PC-9 (cell line): ENCODE data around the gene SLC6A3.

Experiments
- CTCF ChIP-seq: fragments of 200-600 bp; sonication (generic); conservative IDR thresholded peaks from 2 replicates; pipeline ENCODE4 v1.6.1; 2017; ENCODE audit warnings: mixed run types, antibody characterized with exemption, mild to moderate bottlenecking, moderate library complexity
- EZH2 ChIP-seq: fragments of 200-600 bp; sonication (generic); IDR thresholded peaks from 2 replicates; pipeline ENCODE4 v1.8.0; 2017; ENCODE audit warnings: antibody characterized with exemption, low read depth

GRCh38 chr5:1485579-1486118 is 40.4 kb upstream of the SLC6A3 start:
- TF ChIP-seq CTCF (no peak), EZH2 (no peak)
